ENCODE data around the gene GSTA4.
"Not testable (repeated sequence)": the region's sequence is repeated elsewhere in the genome, so short reads cannot be mapped to it uniquely, and the experiment has no call there.

Gene GSTA4

GRCh38 chr6:52942821-52943220 lies 52.3 kb downstream of the GSTA4 start:
- H2BK120ac ChIP-seq (ENCODE audit: low read depth, low read length); H3K4me3 ChIP-seq (ENCODE audit: low read length in 2 of 2); H3K23ac ChIP-seq (ENCODE audit: low read depth, low read length, poor library complexity); H3K9ac ChIP-seq (ENCODE audit: low read depth, low read length, poor library complexity); H2BK12ac ChIP-seq (ENCODE audit: low read length); H3K79me1 ChIP-seq (ENCODE audit: low read depth, low read length); DNase-seq (ENCODE audit: low spot score); H3K18ac ChIP-seq (ENCODE audit: low read length); H2AFZ ChIP-seq (ENCODE audit: low read length); H3K4me2 ChIP-seq (ENCODE audit: insufficient read depth, low read length, poor library complexity, severe bottlenecking); H4K91ac ChIP-seq (ENCODE audit: low read depth, low read length, poor library complexity); H3K9me3 ChIP-seq (replicated peaks in 1 of 2; ENCODE audit: control insufficient read depth in 2 of 2, insufficient read depth in 1 of 2, low read depth in 1 of 2, low read length in 2 of 2); H2BK15ac ChIP-seq (ENCODE audit: low read length); H3K36me3 ChIP-seq (replicated peaks in 1 of 2; ENCODE audit: control insufficient read depth in 2 of 2, insufficient read depth in 2 of 2, low read length in 2 of 2); H2AK5ac ChIP-seq (ENCODE audit: low read depth, low read length); H3K4me1 ChIP-seq (ENCODE audit: control insufficient read depth in 2 of 2, insufficient read depth in 1 of 2, low read depth in 1 of 2, low read length in 2 of 2); H3K4ac ChIP-seq (ENCODE audit: low read length); H4K8ac ChIP-seq (ENCODE audit: low read depth, low read length); H3K27ac ChIP-seq (replicated peaks; ENCODE audit: low read length); H2BK5ac ChIP-seq (ENCODE audit: low read length); H3K14ac ChIP-seq (ENCODE audit: low read length): not testable (repeated sequence)
- peaks cover 0 to 10% (median 0%) of the 10 kb centered on the region in 3 experiments for H3K27me3 ChIP-seq (ENCODE audit: control insufficient read depth in 3 of 3, insufficient read depth in 3 of 3, low read depth in 1 of 3, low read length in 3 of 3)
- no CpG with 5 or more reads among the region's 10 CpGs for whole genome bisulfite sequencing, 2 donors (ENCODE audit: extremely low coverage in 2 of 2, insufficient read length in 2 of 2, insufficient replicate concordance in 1 of 2)

DNA sequence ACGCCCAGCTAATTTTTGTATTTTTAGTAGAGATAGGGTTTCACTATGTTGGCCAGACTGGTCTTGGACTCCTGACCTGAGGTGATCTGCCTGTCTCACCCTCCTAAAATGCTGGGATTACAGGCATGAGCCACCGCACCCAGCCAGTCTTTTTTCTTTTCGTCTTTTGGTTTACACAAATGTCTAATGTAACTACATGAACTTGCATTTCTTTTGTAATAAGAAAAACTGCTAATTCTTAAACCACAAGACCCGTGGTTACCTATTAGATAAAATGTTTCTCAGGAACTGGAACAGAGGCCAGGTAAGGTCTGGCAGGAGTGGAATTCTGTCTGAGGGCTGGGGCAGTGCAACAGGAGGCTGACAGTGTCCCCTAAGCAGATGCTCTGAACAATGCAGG lies 52.9 kb downstream of the GSTA4 start:
- Histone ChIP-seq H3K27ac (replicated peaks; ENCODE audit: low read length) (no peak overlapping the region), H2AFZ (ENCODE audit: low read length) (no peak overlapping the region), H4K91ac (ENCODE audit: low read depth, low read length, poor library complexity) (no peak overlapping the region), H2BK12ac (ENCODE audit: low read length) (no peak overlapping the region), H3K18ac (ENCODE audit: low read length) (no peak overlapping the region), H3K4me3 (ENCODE audit: low read length in 2 of 2) (no peak overlapping the region), H4K8ac (ENCODE audit: low read depth, low read length) (no peak overlapping the region), H2AK5ac (ENCODE audit: low read depth, low read length) (no peak overlapping the region), H2BK120ac (ENCODE audit: low read depth, low read length) (no peak overlapping the region), H2BK15ac (ENCODE audit: low read length) (no peak overlapping the region), H2BK5ac (ENCODE audit: low read length) (no peak overlapping the region), H3K4me1 (ENCODE audit: control insufficient read depth in 2 of 2, insufficient read depth in 1 of 2, low read depth in 1 of 2, low read length in 2 of 2) (peaks cover 0 to 2% of the 10 kb centered on the region in 2 donors), H3K9ac (ENCODE audit: low read depth, low read length, poor library complexity) (no peak overlapping the region), H3K4me2 (ENCODE audit: insufficient read depth, low read length, poor library complexity, severe bottlenecking) (no peak overlapping the region), H3K27me3 (ENCODE audit: control insufficient read depth in 3 of 3, insufficient read depth in 3 of 3, low read depth in 1 of 3, low read length in 3 of 3) (peaks cover 0 to 13% (median 0%) of the 10 kb centered on the region in 3 experiments), H3K23ac (ENCODE audit: low read depth, low read length, poor library complexity) (no peak overlapping the region), H3K36me3 (replicated peaks in 1 of 2; ENCODE audit: control insufficient read depth in 2 of 2, insufficient read depth in 2 of 2, low read length in 2 of 2) (no peaks in the 10 kb centered on the region), H3K79me1 (ENCODE audit: low read depth, low read length) (no peaks in the 10 kb centered on the region), H3K14ac (ENCODE audit: low read length) (no peak overlapping the region), H3K4ac (ENCODE audit: low read length) (no peak overlapping the region), H3K9me3 (replicated peaks in 1 of 2; ENCODE audit: control insufficient read depth in 2 of 2, insufficient read depth in 1 of 2, low read depth in 1 of 2, low read length in 2 of 2) (no peaks in the 10 kb centered on the region)
- no CpG with 5 or more reads among the region's 4 CpGs for WGBS, 2 donors (ENCODE audit: extremely low coverage in 2 of 2, insufficient read length in 2 of 2, insufficient replicate concordance in 1 of 2)
- DNase-seq (ENCODE audit: low spot score) = no peak

DNA sequence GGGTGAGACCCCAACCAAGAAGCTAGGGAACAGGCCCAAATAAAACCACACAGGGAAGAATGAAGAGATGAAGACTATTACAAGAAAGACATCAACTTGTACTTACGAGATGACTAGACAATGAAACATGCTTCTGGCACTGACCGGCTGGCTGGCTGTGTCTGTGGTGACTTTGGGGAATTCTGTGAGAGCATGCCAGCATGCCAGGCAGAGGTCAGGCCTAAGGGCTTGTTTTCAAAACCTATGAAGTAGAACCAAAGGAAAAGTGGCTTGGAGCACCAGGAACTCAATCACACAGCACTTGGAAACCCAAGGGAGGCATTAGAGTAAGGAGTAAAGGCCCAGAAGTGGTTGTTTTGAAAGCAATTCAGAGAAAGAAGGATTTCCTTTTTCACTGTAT lies 57.2 kb downstream of the GSTA4 start:
- Histone ChIP-seq H3K4me2 (ENCODE audit: insufficient read depth, low read length, poor library complexity, severe bottlenecking) (no peak overlapping the region), H3K23ac (ENCODE audit: low read depth, low read length, poor library complexity) (no peak overlapping the region), H3K27ac (replicated peaks; ENCODE audit: low read length) (no peak overlapping the region), H4K8ac (ENCODE audit: low read depth, low read length) (no peak overlapping the region), H2BK5ac (ENCODE audit: low read length) (no peak overlapping the region), H4K91ac (ENCODE audit: low read depth, low read length, poor library complexity) (no peak overlapping the region), H3K36me3 (replicated peaks in 1 of 2; ENCODE audit: control insufficient read depth in 2 of 2, insufficient read depth in 2 of 2, low read length in 2 of 2) (no peaks in the 10 kb centered on the region), H3K4me3 (ENCODE audit: low read length in 2 of 2) (no peak overlapping the region), H3K4ac (ENCODE audit: low read length) (no peak overlapping the region), H2BK12ac (ENCODE audit: low read length) (no peak overlapping the region), H2BK15ac (ENCODE audit: low read length) (no peak overlapping the region), H3K79me1 (ENCODE audit: low read depth, low read length) (no peaks in the 10 kb centered on the region), H2BK120ac (ENCODE audit: low read depth, low read length) (no peak overlapping the region), H3K9ac (ENCODE audit: low read depth, low read length, poor library complexity) (no peak overlapping the region), H3K4me1 (ENCODE audit: control insufficient read depth in 2 of 2, insufficient read depth in 1 of 2, low read depth in 1 of 2, low read length in 2 of 2) (peaks cover 0 to 2% of the 10 kb centered on the region in 2 donors), H3K18ac (ENCODE audit: low read length) (no peak overlapping the region), H2AK5ac (ENCODE audit: low read depth, low read length) (no peak overlapping the region), H3K27me3 (ENCODE audit: control insufficient read depth in 3 of 3, insufficient read depth in 3 of 3, low read depth in 1 of 3, low read length in 3 of 3) (peaks cover 0 to 17% (median 0%) of the 10 kb centered on the region in 3 experiments), H3K9me3 (replicated peaks in 1 of 2; ENCODE audit: control insufficient read depth in 2 of 2, insufficient read depth in 1 of 2, low read depth in 1 of 2, low read length in 2 of 2) (no peaks in the 10 kb centered on the region), H3K14ac (ENCODE audit: low read length) (no peak overlapping the region), H2AFZ (ENCODE audit: low read length) (no peak overlapping the region)
- DNase-seq (ENCODE audit: low spot score) = no peak
- WGBS, 2 donors (ENCODE audit: extremely low coverage in 2 of 2, insufficient read length in 2 of 2, insufficient replicate concordance in 1 of 2) = no CpG with 5 or more reads among the region's 2 CpGs

GRCh38 chr6:52933778-52934177 lies 61.3 kb downstream of the GSTA4 start:
- Histone ChIP-seq H3K18ac (ENCODE audit: low read length) (no peak overlapping the region), H3K27me3 (ENCODE audit: control insufficient read depth in 3 of 3, insufficient read depth in 3 of 3, low read depth in 1 of 3, low read length in 3 of 3) (peaks cover 0 to 13% (median 0%) of the 10 kb centered on the region in 3 experiments), H3K14ac (ENCODE audit: low read length) (no peak overlapping the region), H2BK12ac (ENCODE audit: low read length) (no peak overlapping the region), H3K4me2 (ENCODE audit: insufficient read depth, low read length, poor library complexity, severe bottlenecking) (no peak overlapping the region), H2BK15ac (ENCODE audit: low read length) (no peak overlapping the region), H2AFZ (ENCODE audit: low read length) (no peak overlapping the region), H3K36me3 (replicated peaks in 1 of 2; ENCODE audit: control insufficient read depth in 2 of 2, insufficient read depth in 2 of 2, low read length in 2 of 2) (no peaks in the 10 kb centered on the region), H3K4me1 (ENCODE audit: control insufficient read depth in 2 of 2, insufficient read depth in 1 of 2, low read depth in 1 of 2, low read length in 2 of 2) (peaks cover 0 to 2% of the 10 kb centered on the region in 2 donors), H3K9ac (ENCODE audit: low read depth, low read length, poor library complexity) (no peak overlapping the region), H3K79me1 (ENCODE audit: low read depth, low read length) (no peaks in the 10 kb centered on the region), H3K4ac (ENCODE audit: low read length) (no peak overlapping the region), H3K27ac (replicated peaks; ENCODE audit: low read length) (no peak overlapping the region), H2AK5ac (ENCODE audit: low read depth, low read length) (no peak overlapping the region), H3K9me3 (replicated peaks in 1 of 2; ENCODE audit: control insufficient read depth in 2 of 2, insufficient read depth in 1 of 2, low read depth in 1 of 2, low read length in 2 of 2) (no peaks in the 10 kb centered on the region), H3K23ac (ENCODE audit: low read depth, low read length, poor library complexity) (no peak overlapping the region), H2BK120ac (ENCODE audit: low read depth, low read length) (no peak overlapping the region), H2BK5ac (ENCODE audit: low read length) (no peak overlapping the region), H4K91ac (ENCODE audit: low read depth, low read length, poor library complexity) (no peak overlapping the region), H3K4me3 (ENCODE audit: low read length in 2 of 2) (no peak overlapping the region), H4K8ac (ENCODE audit: low read depth, low read length) (no peak overlapping the region)
- no peak for DNase-seq (ENCODE audit: low spot score)
- WGBS, 2 donors (ENCODE audit: extremely low coverage in 2 of 2, insufficient read length in 2 of 2, insufficient replicate concordance in 1 of 2) = no CpG with 5 or more reads among the region's 2 CpGs

Data from neuronal stem cell (in vitro differentiated cells).